ENCODE results near the gene SUMO4.

The SUMO4 gene

GRCh38 chr6:149400050-149400449 lies at the start of gene SUMO4:
Gene SUMO4 (plus strand): TSS chr6:149400262. CDS start chr6:149400392, 130 bp downstream.
- DNase-seq: no peak

- no peak for DNase-seq
Observed at GRCh38 chr6:149354009-149354408, 46.1 kb upstream of the SUMO4 start.

GRCh38 chr6:149356081-149356750 lies 43.8 kb upstream of the SUMO4 start:
- DNase-seq: no peak

- no peak for DNase-seq
Observed at GRCh38 chr6:149357726-149358538, 42.1 kb upstream of the SUMO4 start.

GRCh38 chr6:149359440-149359839 lies 40.6 kb upstream of the SUMO4 start:
- DNase-seq: no peak

GRCh38 chr6:149360536-149360935 lies 39.5 kb upstream of the SUMO4 start:
- no peak for DNase-seq

- DNase-seq: no peak
Observed at GRCh38 chr6:149362289-149362688, 37.8 kb upstream of the SUMO4 start.

- no peak for DNase-seq
Observed at GRCh38 chr6:149363154-149363553, 36.9 kb upstream of the SUMO4 start.

- no peak for DNase-seq
Observed at GRCh38 chr6:149364557-149364956, 35.5 kb upstream of the SUMO4 start.

GRCh38 chr6:149365197-149365596 lies 34.9 kb upstream of the SUMO4 start:
- no peak for DNase-seq

- DNase-seq: no peak
Observed at GRCh38 chr6:149366267-149366921, 33.7 kb upstream of the SUMO4 start.

GRCh38 chr6:149368065-149368464 lies 32.0 kb upstream of the SUMO4 start:
- no peak for DNase-seq

- DNase-seq: no peak
Observed at GRCh38 chr6:149371154-149371553, 28.9 kb upstream of the SUMO4 start.

GRCh38 chr6:149372062-149372461 lies 28.0 kb upstream of the SUMO4 start:
- no peak for DNase-seq

GRCh38 chr6:149373511-149373910 lies 26.6 kb upstream of the SUMO4 start:
- no peak for DNase-seq

- no peak for DNase-seq
Observed at GRCh38 chr6:149379977-149380376, 20.1 kb upstream of the SUMO4 start.

- DNase-seq: no peak
Observed at GRCh38 chr6:149380523-149380922, 19.5 kb upstream of the SUMO4 start.

- no peak for DNase-seq
Observed at GRCh38 chr6:149383371-149383770, 16.7 kb upstream of the SUMO4 start.

- DNase-seq: no peak
Observed at GRCh38 chr6:149384464-149384863, 15.6 kb upstream of the SUMO4 start.

GRCh38 chr6:149385998-149386646 lies 13.9 kb upstream of the SUMO4 start:
- no peak for DNase-seq

GRCh38 chr6:149387779-149388512 lies 12.1 kb upstream of the SUMO4 start:
- DNase-seq: no peak

GRCh38 chr6:149389509-149390297 lies 10.4 kb upstream of the SUMO4 start:
- peak; percentile 42 for DNase-seq
